ENCODE data around the gene BID. TPM values are rescaled to one million over a fixed set of nuclear protein-coding genes. Genes with fewer than 3 reads are reported as not detected.

Gene BID
- total RNA-seq, 1 experiment from 2014 or later, result 58.2 TPM

- TF ChIP-seq, protein P1, sequence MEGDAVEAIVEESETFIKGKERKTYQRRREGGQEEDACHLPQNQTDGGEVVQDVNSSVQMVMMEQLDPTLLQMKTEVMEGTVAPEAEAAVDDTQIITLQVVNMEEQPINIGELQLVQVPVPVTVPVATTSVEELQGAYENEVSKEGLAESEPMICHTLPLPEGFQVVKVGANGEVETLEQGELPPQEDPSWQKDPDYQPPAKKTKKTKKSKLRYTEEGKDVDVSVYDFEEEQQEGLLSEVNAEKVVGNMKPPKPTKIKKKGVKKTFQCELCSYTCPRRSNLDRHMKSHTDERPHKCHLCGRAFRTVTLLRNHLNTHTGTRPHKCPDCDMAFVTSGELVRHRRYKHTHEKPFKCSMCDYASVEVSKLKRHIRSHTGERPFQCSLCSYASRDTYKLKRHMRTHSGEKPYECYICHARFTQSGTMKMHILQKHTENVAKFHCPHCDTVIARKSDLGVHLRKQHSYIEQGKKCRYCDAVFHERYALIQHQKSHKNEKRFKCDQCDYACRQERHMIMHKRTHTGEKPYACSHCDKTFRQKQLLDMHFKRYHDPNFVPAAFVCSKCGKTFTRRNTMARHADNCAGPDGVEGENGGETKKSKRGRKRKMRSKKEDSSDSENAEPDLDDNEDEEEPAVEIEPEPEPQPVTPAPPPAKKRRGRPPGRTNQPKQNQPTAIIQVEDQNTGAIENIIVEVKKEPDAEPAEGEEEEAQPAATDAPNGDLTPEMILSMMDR (IDR thresholded peaks at IDR 0.05 in 2 of 3, conservative IDR thresholded peaks at IDR 0.05 in 1 of 3; ENCODE audit: borderline replicate concordance in 1 of 3, insufficient read depth in 1 of 3, low read depth in 2 of 3, low read length in 2 of 3), result no peak
- TF ChIP-seq YY1 (IDR thresholded peaks at IDR 0.05; ENCODE audit: extremely low read depth, insufficient replicate concordance, low read depth, low read length) (no peak), ATF3 (IDR thresholded peaks at IDR 0.05) (no peak), EZH2phosphoT487 (IDR thresholded peaks at IDR 0.05; ENCODE audit: borderline replicate concordance) (no peak), CBX3 (IDR thresholded peaks at IDR 0.05; ENCODE audit: low read depth) (no peak)
- TF ChIP-seq, protein P2, sequence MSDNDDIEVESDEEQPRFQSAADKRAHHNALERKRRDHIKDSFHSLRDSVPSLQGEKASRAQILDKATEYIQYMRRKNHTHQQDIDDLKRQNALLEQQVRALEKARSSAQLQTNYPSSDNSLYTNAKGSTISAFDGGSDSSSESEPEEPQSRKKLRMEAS (IDR thresholded peaks at IDR 0.05), result no peak
These were observed 42.4 kb upstream of the BID start (continued) for GRCh38 chr22:17816649-17817048.

GRCh38 chr22:17815703-17816254 is 41.5 kb upstream of the BID start:
- Histone ChIP-seq H3K4me3 (replicated peaks in 1 of 2; ENCODE audit: low read depth in 1 of 2, low read length in 2 of 2) (no peak overlapping the region), H3K27ac (ENCODE audit: low read depth, low read length) (no peak overlapping the region), H4K20me1 (ENCODE audit: insufficient read depth) (no peaks in the 10 kb centered on the region), H3K27me3 (ENCODE audit: insufficient read depth, low read length) (no peaks in the 10 kb centered on the region), H3K79me2 (ENCODE audit: insufficient read depth, low read length) (no peaks in the 10 kb centered on the region), H3K9ac (ENCODE audit: low read length) (no peak overlapping the region), H3K9me3 (ENCODE audit: control insufficient read depth in 1 of 2, insufficient read depth in 1 of 2, low read depth in 1 of 2, low read length in 2 of 2) (no peaks in the 10 kb centered on the region), H3K4me1 (ENCODE audit: control insufficient read depth in 1 of 2, insufficient read depth in 2 of 2, low read length in 2 of 2) (no peaks in the 10 kb centered on the region), H3K36me3 (ENCODE audit: control insufficient read depth in 1 of 2, insufficient read depth in 2 of 2, low read length in 2 of 2) (peaks cover 0 to 8% of the 10 kb centered on the region in 2 experiments; a peak in 2 of 4 replicates), H3K9me2 (ENCODE audit: insufficient read depth) (no peaks in the 10 kb centered on the region), H3K4me2 (ENCODE audit: low read length) (no peak overlapping the region), H2AFZ (ENCODE audit: low read depth, low read length, poor library complexity, severe bottlenecking) (no peak overlapping the region)
- POLR2A ChIA-PET, result no interaction called here
- RAD21 ChIA-PET (ENCODE audit: low non-redundant PET in 1 of 2, low total read pairs in 2 of 2, uncharacterized antibody in 2 of 2, unreplicated experiment in 2 of 2), result no interaction called here
- ATAC-seq (no peak), DNase-seq (ENCODE audit: low read depth, low spot score) (no peak)
- CTCF ChIA-PET, result no interaction called here
- no TSS peak for BruUV-seq (replicated peaks)
- intact Hi-C loops (cut with micrococcal nuclease), result no loop called here
- TF ChIP-seq CBX3 (IDR thresholded peaks at IDR 0.05; ENCODE audit: low read depth) (no peak), SIN3A (IDR thresholded peaks at IDR 0.05; ENCODE audit: low read depth) (no peak), ZFX (IDR thresholded peaks at IDR 0.05) (no peak), ATF3 (IDR thresholded peaks at IDR 0.05) (no peak), YY1 (IDR thresholded peaks at IDR 0.05; ENCODE audit: extremely low read depth, insufficient replicate concordance, low read depth, low read length) (no peak), POLR2A (IDR thresholded peaks at IDR 0.05; ENCODE audit: borderline replicate concordance, extremely low read depth, insufficient read depth, insufficient read length) (no peak), SP1 (IDR thresholded peaks at IDR 0.05; ENCODE audit: low read depth) (no peak), REST (IDR thresholded peaks at IDR 0.05; ENCODE audit: low read depth) (no peak), EGR1 (IDR thresholded peaks at IDR 0.05; ENCODE audit: low read depth) (no peak), ZNF274 (IDR thresholded peaks at IDR 0.05; ENCODE audit: low read depth, low read length) (no peak), RAD21 (IDR thresholded peaks at IDR 0.05; ENCODE audit: low read depth) (no peak), EZH2phosphoT487 (IDR thresholded peaks at IDR 0.05; ENCODE audit: borderline replicate concordance) (no peak)
- TF ChIP-seq, protein P2 (IDR thresholded peaks at IDR 0.05), result no peak
- TF ChIP-seq, protein P1 (IDR thresholded peaks at IDR 0.05 in 2 of 3, conservative IDR thresholded peaks at IDR 0.05 in 1 of 3; ENCODE audit: borderline replicate concordance in 1 of 3, insufficient read depth in 1 of 3, low read depth in 2 of 3, low read length in 2 of 3), result no peak
